GM12878 (cell line): ENCODE data around the gene MLKL. TPM values are rescaled to one million over a fixed set of nuclear protein-coding genes. Genes with fewer than 3 reads are reported as not detected.

Source experiments
- ATAC-seq: fragments of 200-7000 bp; cut with Tn5 transposase; 3 replicates; pipeline ENCODE4 v1.9.1; 2020; ENCODE audit warnings: mild to moderate bottlenecking, moderate library complexity
- BruUV-seq: library from RNA; stranded (reverse); fragments of 400-500 nt; replicated peaks from 2 replicates; lab custom pipeline; 2021; lab: Mats Ljungman, UMichigan
- CTCF ChIA-PET: fragments of 300-600 bp; sonication (Branson Sonifier 250); formaldehyde crosslinking; extraction: SDS; loops from one replicate; lab custom pipeline; 2021; ENCODE audit warnings: inconsistent platforms; lab: Yijun Ruan, JAX
- POLR2A ChIA-PET: fragments of 350-600 bp; formaldehyde crosslinking; extraction: SDS; loops from one replicate; lab custom pipeline; 2021; ENCODE audit warnings: inconsistent platforms; lab: Charles Lee
- RAD21 ChIA-PET: fragments of 300-600 bp; sonication (Branson Sonifier 250); formaldehyde crosslinking; loops from one replicate; lab custom pipeline; 2023; ENCODE audit warnings: antibody characterized with exemption; ENCODE audit not compliant: unreplicated experiment; lab: Charles Lee
- SMC1A ChIA-PET: fragments of 300-600 bp; sonication (Branson Sonifier 250); formaldehyde crosslinking; loops from one replicate; lab custom pipeline; 2023; ENCODE audit not compliant: unreplicated experiment, uncharacterized antibody; lab: Charles Lee
- DNase-seq: peaks from one replicate; pipeline ENCODE4 v3.0.0-alpha.2; 2011; ENCODE audit warnings: low read depth, low spot score
- FAIRE-seq: peaks from 3 replicates; lab custom pipeline; 2011; peaks lifted over from hg19 to GRCh38; lab: Jason Lieb, UNC
- H2AFZ ChIP-seq: 2 replicates; pipeline ENCODE4 v1.6.0; 2011; ENCODE audit warnings: low read depth, low read length, control low read depth; ENCODE audit not compliant: control insufficient read depth
- H3K27ac ChIP-seq: 2 replicates; pipeline ENCODE4 v1.5.1; 2011; ENCODE audit warnings: control low read depth; ENCODE audit not compliant: control insufficient read depth, insufficient read depth
- H3K27me3 ChIP-seq, 2 experiments: replicated peaks in 1 of 2; 2 replicates each; pipeline versions ENCODE4 v1.6.0 to v1.6.1; 2011; ENCODE audit warnings: low read length in 1 of 2; ENCODE audit not compliant: control insufficient read depth in 2 of 2, insufficient read depth in 2 of 2
- H3K36me3 ChIP-seq, 2 experiments: 2 replicates each; pipeline ENCODE4 v1.5.1; 2011; ENCODE audit warnings: low read length in 1 of 2; ENCODE audit not compliant: control insufficient read depth in 2 of 2, insufficient read depth in 2 of 2
- H3K4me1 ChIP-seq: 2 replicates; pipeline ENCODE4 v1.6.1; 2011; ENCODE audit warnings: mild to moderate bottlenecking, low read length, moderate library complexity, mixed read lengths; ENCODE audit not compliant: control insufficient read depth, insufficient read depth
- H3K4me2 ChIP-seq: 2 replicates; pipeline ENCODE4 v1.6.0; 2011; ENCODE audit warnings: control low read depth; ENCODE audit not compliant: control insufficient read depth, insufficient read depth
- H3K4me3 ChIP-seq: fragments of 200-600 bp; sonication (generic); 2 replicates; pipeline ENCODE4 v1.5.1; 2016
- H3K79me2 ChIP-seq: 2 replicates; pipeline ENCODE4 v1.6.0; 2011; ENCODE audit warnings: low read length; ENCODE audit not compliant: control insufficient read depth, insufficient read depth
- H3K9ac ChIP-seq: 2 replicates; pipeline ENCODE4 v1.8.0; 2011; ENCODE audit warnings: low read length, control low read depth, mixed read lengths; ENCODE audit not compliant: control insufficient read depth, insufficient read depth
- H3K9me3 ChIP-seq: replicated peaks from 3 replicates; pipeline ENCODE4 v1.5.1; 2011; ENCODE audit warnings: mild to moderate bottlenecking, low read length; ENCODE audit not compliant: control insufficient read depth, insufficient read depth
- H4K20me1 ChIP-seq: 2 replicates; pipeline ENCODE4 v1.6.0; 2011; ENCODE audit not compliant: control insufficient read depth, insufficient read depth
- MYC ChIP-seq: IDR thresholded peaks from 2 replicates; pipeline ENCODE4 v1.6.1; 2011; ENCODE audit warnings: mild to moderate bottlenecking, low read length, moderate library complexity, inconsistent platforms; ENCODE audit not compliant: insufficient read depth, insufficient replicate concordance, insufficient read length, severe bottlenecking
- NRF1 ChIP-seq: conservative IDR thresholded peaks from 2 replicates; pipeline ENCODE4 v1.6.1; 2011; ENCODE audit warnings: mild to moderate bottlenecking, low read depth, low read length, improper control_type of control experiment
- POLR2AphosphoS5 ChIP-seq: IDR thresholded peaks from 2 replicates; pipeline ENCODE4 v1.6.1; 2011; ENCODE audit warnings: mild to moderate bottlenecking, low read length, inconsistent platforms
- RAD21 ChIP-seq: IDR thresholded peaks from 2 replicates; pipeline ENCODE4 v1.6.1; 2011; ENCODE audit warnings: mild to moderate bottlenecking, low read depth, low read length, moderate library complexity; ENCODE audit not compliant: insufficient read depth
- YY1 ChIP-seq: IDR thresholded peaks from 2 replicates; pipeline ENCODE4 v1.6.1; 2011; ENCODE audit warnings: low read depth, mild to moderate bottlenecking, low read length
- WGBS: methylation state at CpG from one replicate; pipeline ENCODE4 v1.1.6; 2016; ENCODE audit warnings: low lambda C conversion rate; ENCODE audit not compliant: insufficient replicate concordance, insufficient coverage; ENCODE audit errors: missing lambda C conversion rate; 5-methylcytosine and 5-hydroxymethylcytosine counted together
- in situ Hi-C: fragments of 300-500 bp; cut with MboI; formaldehyde crosslinking; loops from 9 replicates; pipeline ENCODE4 v1.14.3; 2018; ENCODE audit warnings: mixed read lengths
- intact Hi-C: fragments of 100-400 bp; cut with micrococcal nuclease; formaldehyde crosslinking; loops from one replicate; pipeline ENCODE4 v1.14.2; 2022; ENCODE audit not compliant: unreplicated experiment
- polyA plus RNA-seq, 11 experiments: library from polyadenylated mRNA; depleted of rRNA in 4 of 11; unstranded in 6 of 11; stranded (reverse) in 5 of 11; fragments of >200 nt; fragmentation: Nextera tagmentation in 4 of 11; fragmentation: Illumina TruSeq in 1 of 11; extraction: Ambion mirVana in 4 of 11; extraction: Trizol in 1 of 11; gene quantifications; 1 replicate in 1 of 11; 2 replicates in 10 of 11; pipeline versions ENCODE4 v1.2.1 to v1.2.3, GENCODE V29; 2011 to 2016; ENCODE audit warnings: inconsistent platforms in 2 of 11, missing spikeins in 2 of 11, low read depth in 1 of 11
- total RNA-seq, 4 experiments: library from RNA; depleted of rRNA in 3 of 4; stranded (reverse); fragments of >200 nt in 3 of 4; fragmentation: Illumina TruSeq in 1 of 4; extraction: Trizol in 1 of 4; gene quantifications; 2 replicates each; pipeline versions ENCODE4 v1.2.1 to v1.2.3, GENCODE V29; 2013 to 2021
- TF ChIP-seq, protein P1 (sequence below): fragments of 450-650 bp; IDR thresholded peaks from 2 replicates; pipeline ENCODE4 v1.6.1; 2016; ENCODE audit warnings: mild to moderate bottlenecking

Gene MLKL
- total and polyA plus RNA-seq, 10 of the 15 experiments (the other 5 are each of a cell fraction or from before 2014, with no cell fraction given): 3.8 to 14.5 (median 11.2) TPM

DNA sequence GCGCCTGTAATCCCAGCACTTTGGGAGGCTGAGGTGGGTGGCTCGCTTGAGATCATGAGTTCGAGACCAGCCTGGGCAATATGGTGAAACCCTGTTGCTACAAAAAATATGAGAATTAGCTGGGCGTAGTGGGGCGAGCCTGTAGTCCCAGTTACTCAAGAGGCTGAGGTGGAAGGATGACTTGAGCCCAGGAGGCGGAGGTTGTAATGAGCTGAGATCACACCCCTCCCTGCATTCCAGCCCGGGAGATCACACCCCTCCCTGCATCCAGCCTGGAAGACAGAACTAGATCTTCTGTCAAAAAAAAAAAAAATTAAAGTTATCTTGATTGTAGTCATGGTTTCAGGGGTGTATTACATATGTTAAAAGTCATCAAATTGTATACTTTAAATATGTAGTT lies 67.0 kb downstream of the MLKL start:
- TF ChIP-seq NRF1 (no peak), RAD21 (no peak), MYC (no peak), POLR2AphosphoS5 (no peak), YY1 (no peak)
- TF ChIP-seq, protein P1, sequence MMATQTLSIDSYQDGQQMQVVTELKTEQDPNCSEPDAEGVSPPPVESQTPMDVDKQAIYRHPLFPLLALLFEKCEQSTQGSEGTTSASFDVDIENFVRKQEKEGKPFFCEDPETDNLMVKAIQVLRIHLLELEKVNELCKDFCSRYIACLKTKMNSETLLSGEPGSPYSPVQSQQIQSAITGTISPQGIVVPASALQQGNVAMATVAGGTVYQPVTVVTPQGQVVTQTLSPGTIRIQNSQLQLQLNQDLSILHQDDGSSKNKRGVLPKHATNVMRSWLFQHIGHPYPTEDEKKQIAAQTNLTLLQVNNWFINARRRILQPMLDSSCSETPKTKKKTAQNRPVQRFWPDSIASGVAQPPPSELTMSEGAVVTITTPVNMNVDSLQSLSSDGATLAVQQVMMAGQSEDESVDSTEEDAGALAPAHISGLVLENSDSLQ: no peak
- in situ Hi-C loops: no loop called here
- ChIA-PET RAD21 (interaction anchor here (0.7 kb wide), 1 partner anchor 229 kb away, joined by 3 read pairs; no protein-coding TSS in a partner anchor), POLR2A (interaction anchor here (1.2 kb wide), 1 partner anchor 25 kb away, joined by 3 read pairs; no protein-coding TSS in a partner anchor), SMC1A (interaction anchor here (1.0 kb wide), 1 partner anchor 75 kb away, joined by 3 read pairs; no protein-coding TSS in a partner anchor), CTCF (interaction anchor here (0.9 kb wide), 1 partner anchor 18 kb away, joined by 3 read pairs; no protein-coding TSS in a partner anchor)
- no peak overlapping the region for H3K9ac ChIP-seq
- H3K27ac ChIP-seq: no peak overlapping the region
- H3K4me3 ChIP-seq: no peak overlapping the region
- no peak for DNase-seq
- ATAC-seq: no peak
- WGBS: 100% methylated on average over 7 of the region's 7 CpGs
- H3K36me3 ChIP-seq: peaks cover 3 to 46% of the 10 kb centered on the region in 2 experiments
- no peaks in the 10 kb centered on the region; the same call in 1 of the 2 replicates for H3K4me1 ChIP-seq
- H2AFZ ChIP-seq: no peak overlapping the region
- H3K79me2 ChIP-seq: no peaks in the 10 kb centered on the region
- intact Hi-C loops: no loop called here
- no peak for FAIRE-seq
- no TSS peak for BruUV-seq
- no peak overlapping the region for H3K4me2 ChIP-seq
- no peaks in the 10 kb centered on the region for H3K9me3 ChIP-seq
- no peaks in the 10 kb centered on the region for H4K20me1 ChIP-seq
- no peaks in the 10 kb centered on the region for H3K27me3 ChIP-seq
